ENCODE data around the gene HIVEP3.

The HIVEP3 gene

DNA sequence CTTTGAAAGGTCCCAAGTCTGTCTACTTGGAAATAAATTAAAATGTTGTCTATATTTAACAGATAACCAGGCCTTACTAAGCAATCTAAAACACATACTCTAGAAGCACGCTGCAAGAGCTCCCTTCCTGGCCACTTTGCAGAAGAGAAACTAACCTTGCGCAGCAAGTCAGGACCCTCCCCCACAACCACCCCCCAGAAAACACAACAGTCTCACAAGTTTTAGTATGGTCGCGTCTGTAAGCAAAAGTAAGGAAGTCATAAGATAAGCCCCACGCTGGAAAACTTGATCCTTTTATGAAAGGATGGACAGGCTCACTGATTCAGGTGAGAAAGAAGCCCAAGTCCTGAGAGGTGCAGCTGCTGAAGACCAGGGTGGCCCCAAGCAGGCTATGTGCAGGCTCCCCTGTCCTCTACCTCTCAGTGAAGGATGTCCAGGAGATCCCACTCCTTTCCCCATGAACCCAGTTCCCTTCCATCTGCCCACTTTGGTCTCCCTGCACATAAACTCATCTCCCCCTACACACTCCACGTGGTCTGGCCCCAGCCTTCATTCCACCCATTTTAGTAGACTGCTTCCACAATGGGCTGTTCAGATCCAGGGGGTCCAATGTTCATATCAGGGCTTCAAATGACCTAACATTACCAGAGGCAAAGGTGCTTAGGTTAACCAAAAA lies 23.8 kb downstream of the HIVEP3 start:
- in situ Hi-C loops (cut with MboI; ENCODE audit: low sequenced_read_pairs), result no loop called here

DNA sequence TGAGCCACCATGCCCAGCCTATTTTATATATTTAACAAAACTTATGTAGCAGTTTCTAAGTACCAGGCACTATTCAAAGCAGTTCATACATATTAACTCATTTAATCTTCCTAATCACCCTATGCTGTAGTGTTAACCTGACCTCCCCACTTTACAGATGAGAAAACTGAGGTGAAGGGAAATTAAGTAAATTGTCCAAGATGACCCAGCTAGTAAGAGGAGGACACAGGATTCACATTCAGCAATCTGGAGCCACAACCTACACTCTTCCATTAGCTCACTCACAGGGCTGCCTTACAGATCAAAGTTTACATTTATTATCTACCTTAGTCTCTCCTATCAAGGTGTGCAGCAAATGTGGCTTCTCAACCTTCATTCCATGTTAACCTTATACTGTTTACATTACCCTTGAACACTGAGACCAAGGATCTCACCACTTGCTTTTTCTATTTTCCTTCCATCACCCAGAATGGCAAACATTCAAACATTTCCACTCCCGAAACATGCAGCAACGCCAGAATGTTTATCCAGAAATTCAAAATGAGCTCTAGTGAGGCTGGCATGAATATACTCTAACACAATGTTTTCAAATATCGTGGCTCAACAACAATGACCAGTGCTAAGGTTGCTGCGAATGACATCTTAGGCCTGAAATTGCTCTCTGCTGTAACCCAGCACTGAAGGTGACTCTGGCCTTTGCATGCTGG lies 24.5 kb downstream of the HIVEP3 start:
- in situ Hi-C loops (cut with MboI; ENCODE audit: low sequenced_read_pairs), result no loop called here

DNA sequence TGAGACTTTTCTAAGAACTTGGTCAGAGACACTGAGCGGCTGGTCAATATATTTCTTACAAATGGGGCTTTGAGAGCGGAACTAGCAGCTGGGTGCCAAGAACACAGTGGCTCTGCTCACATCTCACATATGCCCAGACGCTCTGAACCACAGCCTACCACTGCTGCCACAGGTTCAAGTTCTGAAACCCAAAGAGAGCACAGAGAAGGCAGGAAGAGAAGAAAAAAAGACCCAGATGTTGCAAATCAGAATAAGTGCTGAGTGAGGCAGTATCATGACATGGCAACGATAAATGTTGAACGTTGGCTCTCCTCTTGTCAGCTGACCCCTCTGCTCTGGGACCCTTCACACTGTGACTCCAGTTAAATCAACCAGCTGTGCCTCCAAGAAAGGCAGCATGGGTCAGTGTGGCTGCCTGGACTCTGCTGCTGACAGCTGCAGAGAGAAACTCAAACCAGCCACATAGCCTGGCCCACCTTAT lies 26.4 kb downstream of the HIVEP3 start:
- in situ Hi-C loops (cut with MboI; ENCODE audit: low sequenced_read_pairs), result no loop called here

DNA sequence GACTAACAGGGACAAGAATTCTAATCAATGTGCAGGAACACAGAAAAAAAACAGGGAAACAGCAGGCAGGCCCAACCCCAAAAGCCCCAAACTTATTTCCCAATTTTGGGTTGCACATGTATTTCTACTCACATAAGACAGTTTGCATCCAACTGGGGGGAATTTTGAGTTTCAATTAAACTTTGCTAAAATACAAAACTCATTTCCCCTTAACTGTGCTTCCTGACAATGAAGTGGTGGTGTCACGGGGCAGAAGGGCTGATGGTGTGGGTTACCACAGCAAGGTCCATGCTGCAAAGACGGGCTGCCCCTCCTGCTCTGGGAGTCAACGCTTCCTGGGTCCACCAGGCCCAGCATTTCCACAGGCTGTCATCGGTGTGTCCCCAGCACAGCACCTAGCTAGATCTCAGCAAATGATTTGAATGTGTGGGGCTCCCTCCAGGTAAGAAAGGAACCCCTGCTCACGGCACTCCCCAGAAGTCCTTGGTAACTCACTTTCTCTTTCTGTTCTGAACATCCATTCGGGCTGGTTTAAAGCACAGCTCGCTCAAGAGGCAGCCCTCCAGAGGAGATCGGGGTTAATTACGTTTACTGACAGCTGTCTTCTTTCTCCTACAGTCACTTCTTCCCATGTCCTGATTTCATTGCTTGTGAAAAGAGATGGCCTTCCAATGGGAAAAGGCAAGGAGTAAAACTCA lies 27.4 kb downstream of the HIVEP3 start:
- in situ Hi-C loops (cut with MboI; ENCODE audit: low sequenced_read_pairs), result no loop called here

DNA sequence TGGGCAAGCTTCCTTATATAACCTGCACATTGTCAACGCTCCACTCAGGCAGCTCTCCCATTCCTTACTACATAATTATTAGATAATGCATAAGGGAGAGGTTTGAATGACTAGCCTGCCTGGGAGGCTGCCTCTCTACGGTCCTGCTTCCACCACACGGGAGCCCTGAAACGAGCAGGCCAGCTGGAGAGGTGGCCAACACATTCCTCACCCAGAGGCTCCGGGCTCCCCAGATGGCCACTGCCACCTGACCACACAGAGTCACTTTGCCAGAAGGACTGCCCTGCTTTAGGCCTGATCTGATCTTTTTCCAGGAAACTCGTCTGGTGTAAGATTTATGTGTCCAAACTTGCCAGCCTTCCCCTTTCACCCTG lies 27.9 kb downstream of the HIVEP3 start:
- in situ Hi-C loops (cut with MboI; ENCODE audit: low sequenced_read_pairs), result no loop called here

DNA sequence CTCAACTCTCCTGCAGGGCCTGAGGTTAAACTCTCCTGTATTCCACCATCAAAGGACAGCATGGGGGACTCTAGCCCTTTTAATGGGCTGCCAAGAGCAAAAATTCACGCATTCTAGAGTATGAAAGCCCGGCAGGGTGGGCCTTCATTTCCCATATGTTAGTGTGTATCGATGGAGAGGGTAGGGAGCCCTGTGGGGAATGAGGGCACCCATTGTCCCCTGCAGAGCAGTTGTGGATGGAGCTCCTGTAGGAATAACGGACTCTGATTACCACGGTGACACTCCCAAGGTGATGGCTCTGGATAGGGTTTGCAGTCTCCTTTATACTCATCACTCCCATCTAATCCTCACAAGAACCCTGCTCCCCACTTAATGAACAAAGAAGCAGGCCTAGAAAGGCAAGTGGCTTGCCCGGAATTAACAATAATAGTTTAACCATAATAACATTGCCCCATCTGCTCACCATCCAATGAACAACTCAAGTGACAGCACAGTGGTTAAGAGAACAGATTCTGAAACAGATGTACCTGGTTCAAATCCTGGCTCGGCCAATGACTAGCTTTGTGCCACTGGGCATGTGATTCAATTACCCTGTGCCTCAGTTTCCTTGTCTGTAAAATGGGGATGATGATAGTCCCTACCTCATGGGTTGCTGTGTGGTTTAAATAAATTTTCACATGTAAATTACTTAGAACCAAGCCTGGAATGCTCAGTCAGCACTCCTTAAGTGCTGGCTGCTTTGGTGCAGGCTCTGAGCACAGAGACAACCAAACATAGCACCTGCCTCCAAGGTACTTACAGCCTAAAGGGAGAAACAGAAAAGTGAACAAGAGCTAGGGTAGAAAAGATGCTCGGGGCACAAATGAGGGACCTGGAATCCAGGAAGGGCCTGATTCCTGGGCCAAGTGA lies 29.0 kb downstream of the HIVEP3 start:
- in situ Hi-C loops (cut with MboI; ENCODE audit: low sequenced_read_pairs), result no loop called here

- in situ Hi-C loops (cut with MboI; ENCODE audit: low sequenced_read_pairs), result no loop called here
Measured at GRCh38 chr1:41888756-41889155, 30.0 kb downstream of the HIVEP3 start.

DNA sequence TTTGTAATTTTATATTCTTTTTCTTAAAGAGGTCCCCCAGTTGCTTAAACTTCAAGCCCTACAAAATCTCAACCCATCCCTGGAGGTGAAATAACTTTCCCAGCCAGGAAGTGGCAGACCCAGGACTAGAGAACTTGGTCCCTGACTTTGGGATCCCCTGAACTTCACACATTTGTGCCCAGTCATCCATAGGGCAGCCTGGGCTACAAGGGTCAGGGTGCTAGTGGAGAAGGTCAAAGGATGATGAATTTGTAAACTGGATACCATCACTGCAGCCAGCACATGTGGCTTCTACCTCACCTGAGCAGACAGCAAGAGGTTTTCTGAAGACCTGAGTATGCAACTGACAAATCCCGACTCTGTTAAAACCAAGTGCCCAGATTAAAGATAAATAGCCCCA lies 31.4 kb downstream of the HIVEP3 start:
- in situ Hi-C loops (cut with MboI; ENCODE audit: low sequenced_read_pairs), result no loop called here

- in situ Hi-C loops (cut with MboI; ENCODE audit: low sequenced_read_pairs), result no loop called here
Measured at GRCh38 chr1:41884256-41885230, 34.2 kb downstream of the HIVEP3 start.

DNA sequence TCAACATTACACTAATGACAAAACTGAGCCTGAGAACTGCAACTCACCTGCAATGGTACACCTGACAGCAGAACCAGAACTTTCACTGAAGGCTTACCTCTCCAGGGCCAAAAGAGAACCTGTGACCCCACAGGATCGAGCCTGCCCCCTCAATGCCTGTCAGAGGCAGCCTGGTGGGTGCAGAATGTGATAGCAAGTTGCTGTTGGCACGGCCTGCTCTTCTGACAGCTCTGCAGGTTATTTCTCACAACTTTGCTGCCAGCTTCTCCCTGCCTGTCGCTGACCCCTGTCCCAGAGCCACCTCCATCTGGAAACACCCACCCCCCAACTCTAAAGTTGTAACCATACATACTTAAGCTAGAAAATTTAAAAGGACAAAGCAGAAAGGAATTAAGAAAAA lies 35.2 kb downstream of the HIVEP3 start:
- in situ Hi-C loops (cut with MboI; ENCODE audit: low sequenced_read_pairs), result no loop called here

- in situ Hi-C loops (cut with MboI; ENCODE audit: low sequenced_read_pairs), result no loop called here
Measured at GRCh38 chr1:41882486-41882885, 36.2 kb downstream of the HIVEP3 start.

GRCh38 chr1:41882068-41882477 lies 36.6 kb downstream of the HIVEP3 start:
- in situ Hi-C loops (cut with MboI; ENCODE audit: low sequenced_read_pairs), result no loop called here

GRCh38 chr1:41880950-41881885 lies 37.5 kb downstream of the HIVEP3 start:
- in situ Hi-C loops (cut with MboI; ENCODE audit: low sequenced_read_pairs), result no loop called here

GRCh38 chr1:41880261-41880660 lies 38.5 kb downstream of the HIVEP3 start:
- in situ Hi-C loops (cut with MboI; ENCODE audit: low sequenced_read_pairs), result no loop called here

DNA sequence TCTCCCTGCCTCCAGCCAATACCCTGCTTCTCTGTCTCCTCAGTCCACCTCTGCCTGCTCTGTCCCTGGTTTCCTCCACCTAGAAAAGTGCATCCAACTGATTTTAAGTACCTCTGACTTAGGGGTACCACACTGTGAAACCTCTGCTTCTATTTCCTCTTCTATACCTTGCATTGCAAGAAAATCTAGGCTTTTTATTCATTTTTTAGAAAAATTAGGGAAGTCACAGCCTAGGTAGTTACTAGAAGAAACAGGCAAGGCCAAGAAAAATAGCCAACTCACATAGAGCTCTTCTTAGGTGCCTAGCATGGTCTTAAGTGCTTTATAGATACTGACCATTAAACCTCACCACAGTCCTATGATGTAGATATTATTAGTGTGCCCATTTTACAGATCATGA lies 39.1 kb downstream of the HIVEP3 start:
- in situ Hi-C loops (cut with MboI; ENCODE audit: low sequenced_read_pairs), result no loop called here

DNA sequence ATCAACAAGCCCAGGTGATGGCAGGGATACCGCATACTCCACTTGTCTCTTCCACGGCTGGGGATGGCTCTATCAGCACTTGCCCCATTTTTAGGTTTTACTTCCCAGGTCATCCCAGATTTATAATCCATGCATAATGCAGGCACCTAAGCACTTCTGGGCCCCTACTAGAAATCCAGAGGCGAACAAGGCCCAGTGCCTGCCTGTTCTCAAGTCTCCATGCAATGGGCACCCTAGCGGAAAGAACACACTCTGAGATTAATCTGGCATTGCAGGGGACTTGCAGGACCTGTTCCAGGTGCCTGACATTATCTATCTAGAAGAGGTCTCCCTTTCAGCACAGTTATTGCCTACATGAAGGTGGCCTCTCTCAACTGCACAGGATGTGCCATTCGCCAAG lies 39.8 kb downstream of the HIVEP3 start:
- in situ Hi-C loops (cut with MboI; ENCODE audit: low sequenced_read_pairs), result no loop called here

DNA sequence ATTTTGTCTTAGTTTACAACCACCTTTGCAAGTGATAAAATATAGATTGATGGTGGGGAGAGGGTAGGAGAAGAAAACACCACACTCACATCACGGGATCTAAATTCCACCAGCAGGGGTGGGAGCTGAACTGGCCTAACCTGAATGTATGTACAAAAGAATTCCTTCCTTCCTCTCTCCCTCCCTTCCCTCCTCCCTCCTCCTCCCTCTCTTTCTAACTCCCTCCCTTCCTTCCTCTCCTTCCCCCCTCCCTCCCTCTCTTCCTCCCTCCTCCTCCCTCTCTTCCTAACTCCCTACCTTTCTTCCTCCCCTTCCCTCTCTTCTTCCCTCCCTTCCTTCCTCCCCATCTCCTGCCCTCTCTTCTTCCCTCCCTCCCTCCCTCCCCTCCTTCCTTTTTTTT lies 40.2 kb downstream of the HIVEP3 start:
- in situ Hi-C loops (cut with MboI; ENCODE audit: low sequenced_read_pairs), result no loop called here

DNA sequence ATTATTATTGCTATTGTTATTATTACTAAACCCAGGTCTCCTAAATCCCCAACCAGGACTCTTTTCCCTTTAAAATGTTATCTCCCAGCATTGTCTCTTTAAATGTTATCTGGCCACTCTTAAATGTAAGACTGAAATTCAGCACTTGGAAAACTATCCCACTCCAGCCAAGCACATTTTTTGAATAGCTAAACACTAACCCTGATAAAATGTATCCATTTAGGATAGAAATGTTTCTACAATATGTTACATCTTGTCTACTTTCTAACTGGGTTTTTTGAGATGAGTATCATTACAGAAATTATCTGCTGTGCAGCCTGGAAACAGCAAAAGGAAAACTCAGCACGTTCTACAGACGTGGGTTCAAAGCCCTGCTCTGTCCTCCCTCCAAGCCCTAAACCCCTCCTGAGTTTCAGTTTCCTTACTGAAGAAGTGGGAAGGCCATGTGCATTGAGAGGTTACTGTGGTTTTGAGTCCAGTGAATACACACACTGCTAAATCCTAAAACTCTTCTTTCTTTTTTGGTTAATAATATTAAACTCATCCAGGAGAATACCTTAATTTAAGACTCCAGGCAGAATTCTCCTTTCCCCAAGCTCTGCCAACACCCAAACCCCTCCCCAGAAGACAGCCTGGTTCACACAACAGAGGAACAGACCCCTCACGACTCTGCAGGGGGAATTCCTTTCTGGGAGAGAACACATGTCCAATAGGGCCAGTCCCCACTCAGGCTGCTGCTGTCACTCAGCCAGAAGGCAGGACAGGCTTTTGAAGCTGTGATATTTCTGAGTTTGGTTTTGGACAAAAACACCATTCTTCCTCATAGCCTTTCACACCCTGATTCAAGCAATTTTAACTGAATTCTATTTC lies 41.9 kb downstream of the HIVEP3 start:
- in situ Hi-C loops (cut with MboI; ENCODE audit: low sequenced_read_pairs), result no loop called here

All from HL-60/S4 treated with phorbol 12-myristate 13-acetate at 8.2 ng/mL for 4 days and 3 days (cell line).